Measurements from ENCODE around the gene MAPKAP1.

DNA sequence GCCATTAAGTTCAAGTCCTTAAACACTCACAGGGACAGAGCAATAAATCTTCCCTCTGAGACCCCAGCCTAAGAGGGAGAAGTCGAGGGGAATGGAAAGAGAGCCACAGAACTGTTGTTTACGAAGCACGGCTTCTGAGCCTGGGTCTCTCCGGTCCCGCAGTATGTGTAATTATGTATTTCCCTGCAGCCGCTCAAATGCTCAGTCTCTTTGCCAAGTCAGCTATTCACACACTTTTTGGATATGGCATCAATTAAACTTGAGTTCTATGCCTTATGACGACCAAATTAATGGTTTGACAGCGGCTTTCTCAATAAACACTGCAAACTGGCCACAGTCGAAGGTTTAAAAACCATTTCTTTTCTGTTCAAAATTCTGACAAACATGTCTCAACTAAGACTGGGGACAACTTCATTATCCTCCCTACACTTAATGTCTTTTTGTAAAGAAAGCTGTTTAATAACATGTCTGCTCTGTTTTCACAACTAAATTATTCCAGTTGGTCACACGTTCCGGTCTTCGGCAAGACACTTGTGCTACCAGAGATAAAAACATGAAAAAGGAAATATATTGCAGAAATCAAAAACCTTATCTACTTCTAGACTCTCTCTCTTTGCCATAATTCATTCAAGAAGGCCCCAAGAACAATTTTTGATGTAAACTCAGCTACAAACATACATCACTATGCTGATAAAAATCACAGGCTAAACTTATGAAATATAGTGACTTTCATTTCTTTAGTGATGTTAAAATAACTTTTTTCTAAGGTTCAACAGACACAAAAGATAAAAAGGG lies 242.2 kb downstream of the MAPKAP1 start:
- TF ChIP-seq EZH2 (IDR thresholded peaks at IDR 0.05; ENCODE audit: low read depth, unreplicated experiment), result no peak
- TF ChIP-seq, protein P1, sequence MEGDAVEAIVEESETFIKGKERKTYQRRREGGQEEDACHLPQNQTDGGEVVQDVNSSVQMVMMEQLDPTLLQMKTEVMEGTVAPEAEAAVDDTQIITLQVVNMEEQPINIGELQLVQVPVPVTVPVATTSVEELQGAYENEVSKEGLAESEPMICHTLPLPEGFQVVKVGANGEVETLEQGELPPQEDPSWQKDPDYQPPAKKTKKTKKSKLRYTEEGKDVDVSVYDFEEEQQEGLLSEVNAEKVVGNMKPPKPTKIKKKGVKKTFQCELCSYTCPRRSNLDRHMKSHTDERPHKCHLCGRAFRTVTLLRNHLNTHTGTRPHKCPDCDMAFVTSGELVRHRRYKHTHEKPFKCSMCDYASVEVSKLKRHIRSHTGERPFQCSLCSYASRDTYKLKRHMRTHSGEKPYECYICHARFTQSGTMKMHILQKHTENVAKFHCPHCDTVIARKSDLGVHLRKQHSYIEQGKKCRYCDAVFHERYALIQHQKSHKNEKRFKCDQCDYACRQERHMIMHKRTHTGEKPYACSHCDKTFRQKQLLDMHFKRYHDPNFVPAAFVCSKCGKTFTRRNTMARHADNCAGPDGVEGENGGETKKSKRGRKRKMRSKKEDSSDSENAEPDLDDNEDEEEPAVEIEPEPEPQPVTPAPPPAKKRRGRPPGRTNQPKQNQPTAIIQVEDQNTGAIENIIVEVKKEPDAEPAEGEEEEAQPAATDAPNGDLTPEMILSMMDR (conservative IDR thresholded peaks at IDR 0.05; ENCODE audit: low read depth in 2 of 2), result no peak

Measured in GM23338 (cell line).